HG02938 (cell line): ENCODE measurements around the gene KIAA0586.
"Not testable (repeated sequence)": the region's sequence is repeated elsewhere in the genome, so short reads cannot be mapped to it uniquely, and the experiment has no call there.

Experiments used
- ATAC-seq: cut with Tn5 transposase; IDR thresholded peaks from one replicate; pipeline ENCODE4 v1.9.1; 2021; ENCODE audit warnings: mild to moderate bottlenecking, moderate library complexity; ENCODE audit not compliant: unreplicated experiment

Gene KIAA0586

GRCh38 chr14:58427281-58428117 is at the start of gene KIAA0586, which contains the start of gene TIMM9:
TSS of gene KIAA0586 (plus strand) at chr14:58427719. CDS start at chr14:58428265, 546 bp downstream.
TSS of gene TIMM9 (minus strand) at chr14:58427531. CDS start at chr14:58411945, 15,586 bp downstream.
- peak; percentile 85 for ATAC-seq

DNA sequence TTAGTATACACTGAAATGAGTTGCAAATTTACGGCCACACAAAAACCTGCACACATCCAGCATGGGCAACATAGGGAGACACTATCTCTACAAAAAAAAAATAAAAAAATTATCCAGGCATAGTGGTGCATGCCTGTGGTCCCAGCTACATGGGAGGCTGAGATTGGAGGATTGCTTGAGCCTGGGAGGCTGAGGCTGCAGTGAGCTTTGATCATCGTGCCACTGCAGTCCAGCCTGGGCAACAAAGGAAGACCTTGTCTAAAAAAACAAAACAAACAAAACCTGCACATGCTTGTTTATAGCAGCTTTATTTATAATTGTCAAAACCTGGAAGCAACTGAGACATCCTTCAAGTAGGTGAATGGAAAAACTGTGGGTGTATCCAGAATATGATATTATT is 36.7 kb upstream of the KIAA0586 start:
- no peak for ATAC-seq

GRCh38 chr14:58395562-58395811 is 32.0 kb upstream of the KIAA0586 start:
- ATAC-seq: no peak

DNA sequence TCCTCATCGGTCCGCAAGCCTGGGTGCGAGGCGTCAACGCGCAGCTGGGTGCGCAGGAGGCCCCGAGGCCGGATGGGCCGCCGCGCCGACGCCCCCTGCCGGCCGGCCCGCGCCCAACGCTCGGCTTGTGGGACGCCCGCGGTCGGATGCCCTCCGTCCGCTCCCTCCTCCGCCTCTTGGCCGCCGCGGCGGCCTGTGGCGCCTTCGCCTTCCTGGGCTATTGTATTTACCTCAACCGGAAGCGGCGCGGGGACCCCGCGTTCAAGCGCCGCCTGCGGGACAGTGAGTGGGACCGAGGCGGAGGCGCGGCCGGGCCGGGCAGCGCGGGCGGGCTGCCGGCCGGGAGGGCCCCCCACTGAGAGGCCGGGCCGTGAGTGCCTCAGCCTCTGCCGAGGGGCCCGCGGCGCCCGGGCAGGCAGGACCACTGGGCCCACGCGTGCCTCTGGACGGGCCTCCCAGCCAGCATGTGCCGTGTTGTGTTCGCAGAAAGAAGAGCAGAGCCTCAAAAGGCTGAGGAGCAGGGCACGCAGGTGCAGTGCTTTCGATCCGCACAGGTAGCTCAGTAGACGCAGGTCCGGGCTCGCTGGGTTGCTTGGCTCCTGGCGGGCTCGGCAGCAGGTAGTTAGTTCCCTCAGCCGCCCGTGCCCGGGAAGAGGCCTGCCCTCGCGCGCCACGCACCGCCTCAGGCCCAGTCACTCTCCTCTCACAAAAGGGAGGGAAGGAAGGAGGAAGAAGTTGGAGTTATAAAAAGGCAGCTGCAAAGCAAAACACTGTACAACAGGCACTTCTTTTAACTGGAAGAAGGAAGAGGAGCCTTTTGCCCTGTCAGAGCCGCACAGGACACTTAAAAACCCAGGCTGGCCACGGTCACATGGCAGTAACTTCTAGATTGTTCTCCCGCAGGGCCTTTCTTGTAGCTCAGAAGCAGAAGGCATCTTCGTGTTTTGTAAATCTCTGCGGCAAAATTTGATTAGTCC is 31.4 kb upstream of the KIAA0586 start, which contains the start of gene TOMM20L:
TSS of gene TOMM20L (plus strand) at position 119 of the 977 bp plus-strand sequence. CDS start at position 147, 28 bp downstream.
- ATAC-seq: peak; percentile 83

GRCh38 chr14:58397156-58397555 is 30.4 kb upstream of the KIAA0586 start:
- no peak for ATAC-seq

- ATAC-seq: no peak
Measured at GRCh38 chr14:58398495-58398894, 29.0 kb upstream of the KIAA0586 start.

DNA sequence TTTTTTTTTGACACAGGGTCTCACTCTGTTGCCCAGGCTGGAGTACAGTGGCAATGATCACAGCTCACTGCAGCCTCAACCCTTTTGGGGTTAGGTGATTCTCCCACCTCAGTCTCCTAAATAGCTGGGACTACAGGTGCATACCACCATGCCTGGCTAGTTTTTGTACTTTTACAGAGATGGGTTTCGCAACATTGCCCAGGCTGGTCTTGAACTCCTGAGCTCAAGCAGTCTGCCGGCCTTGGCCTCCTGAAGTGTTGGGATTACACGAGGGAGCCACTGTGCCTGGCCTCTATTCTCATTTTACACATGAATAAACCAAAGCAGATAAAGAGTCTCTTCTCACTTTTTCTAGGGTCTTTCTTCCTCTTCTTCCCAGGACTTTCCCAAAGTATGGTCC is 28.6 kb upstream of the KIAA0586 start:
- ATAC-seq: no peak

GRCh38 chr14:58401587-58401986 is 25.9 kb upstream of the KIAA0586 start:
- ATAC-seq: no peak

- ATAC-seq: no peak
Measured at GRCh38 chr14:58408681-58409215, 18.8 kb upstream of the KIAA0586 start.

DNA sequence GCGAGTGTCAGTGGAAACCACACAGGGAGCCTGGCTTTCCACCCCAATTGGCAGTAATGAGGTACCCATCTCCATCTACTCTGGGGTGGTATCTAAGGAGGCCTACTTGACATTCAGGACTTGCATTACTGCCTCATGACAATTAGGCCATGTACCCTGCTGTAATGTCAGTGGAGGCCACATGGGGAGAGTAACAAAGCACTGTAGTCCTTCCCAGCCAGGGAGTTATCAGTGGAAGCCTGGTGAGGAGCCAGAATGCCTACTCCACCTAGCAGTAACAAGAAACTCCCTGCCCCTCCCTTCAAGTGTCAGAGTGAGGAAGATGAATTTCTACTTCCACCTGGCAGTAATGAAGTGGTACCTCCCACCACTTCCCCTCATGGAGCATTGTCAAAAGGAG is 12.7 kb upstream of the KIAA0586 start:
- no peak for ATAC-seq

DNA sequence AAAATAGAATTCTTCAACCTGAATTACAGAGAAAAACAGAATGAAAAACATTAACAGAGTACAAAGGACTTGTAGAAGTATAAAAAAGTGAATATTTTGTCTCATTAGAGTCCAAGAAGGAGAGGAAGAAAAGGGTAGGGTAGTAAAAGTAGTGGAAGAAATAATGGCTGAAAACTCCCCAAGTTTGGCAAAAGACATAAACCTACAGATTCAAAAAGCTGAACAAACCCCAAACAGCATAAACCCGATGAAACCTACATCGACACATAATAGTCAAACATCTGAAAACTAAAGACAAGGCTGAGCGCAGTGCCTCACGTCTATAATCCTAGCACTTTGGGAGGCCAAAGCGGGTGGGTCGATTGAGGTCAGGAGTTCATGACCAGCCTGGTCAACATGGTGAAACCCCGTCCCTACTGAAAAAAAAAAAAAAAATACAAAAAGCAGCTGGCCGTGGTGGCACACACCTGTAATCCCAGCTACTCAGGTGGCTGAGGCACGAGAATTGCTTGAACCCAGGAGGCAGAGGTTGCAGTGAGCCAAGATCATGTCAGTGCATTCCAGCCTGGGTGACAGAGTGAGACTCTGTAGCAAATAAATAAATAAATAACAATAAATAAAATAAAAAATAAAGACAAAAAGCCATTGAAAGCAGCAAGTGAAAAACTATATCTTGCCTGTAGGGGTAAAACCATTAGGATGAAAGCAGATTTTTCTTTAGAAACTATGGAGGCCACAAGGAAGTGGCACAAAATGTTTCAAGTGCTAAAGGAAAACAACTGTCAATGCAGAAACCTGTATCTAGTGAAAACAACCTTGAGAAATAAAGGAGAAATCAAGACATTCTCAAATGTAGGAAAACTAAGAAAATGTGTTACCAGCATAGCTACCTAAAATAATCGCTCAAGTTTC is 11.6 kb upstream of the KIAA0586 start:
- no peak for ATAC-seq

DNA sequence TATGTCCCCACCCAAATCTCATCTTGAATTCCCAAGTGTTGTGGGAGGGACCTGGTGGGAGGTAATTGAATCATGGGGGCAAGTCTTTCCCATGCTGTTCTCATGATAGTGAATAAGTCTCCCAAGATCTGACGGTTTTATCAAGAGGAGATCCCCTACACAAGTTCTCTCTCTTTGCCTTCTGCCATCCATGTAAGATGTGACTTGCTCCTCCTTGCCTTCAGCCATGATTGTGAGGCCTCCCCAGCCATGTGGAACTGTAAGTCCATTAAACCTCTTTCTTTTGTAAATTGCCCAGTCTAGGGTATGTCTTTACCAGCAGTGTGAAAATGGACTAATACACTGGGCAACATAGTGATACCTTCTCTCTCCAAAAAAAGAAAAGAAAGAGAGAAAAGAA is 10.6 kb upstream of the KIAA0586 start:
- not testable (repeated sequence) for ATAC-seq

DNA sequence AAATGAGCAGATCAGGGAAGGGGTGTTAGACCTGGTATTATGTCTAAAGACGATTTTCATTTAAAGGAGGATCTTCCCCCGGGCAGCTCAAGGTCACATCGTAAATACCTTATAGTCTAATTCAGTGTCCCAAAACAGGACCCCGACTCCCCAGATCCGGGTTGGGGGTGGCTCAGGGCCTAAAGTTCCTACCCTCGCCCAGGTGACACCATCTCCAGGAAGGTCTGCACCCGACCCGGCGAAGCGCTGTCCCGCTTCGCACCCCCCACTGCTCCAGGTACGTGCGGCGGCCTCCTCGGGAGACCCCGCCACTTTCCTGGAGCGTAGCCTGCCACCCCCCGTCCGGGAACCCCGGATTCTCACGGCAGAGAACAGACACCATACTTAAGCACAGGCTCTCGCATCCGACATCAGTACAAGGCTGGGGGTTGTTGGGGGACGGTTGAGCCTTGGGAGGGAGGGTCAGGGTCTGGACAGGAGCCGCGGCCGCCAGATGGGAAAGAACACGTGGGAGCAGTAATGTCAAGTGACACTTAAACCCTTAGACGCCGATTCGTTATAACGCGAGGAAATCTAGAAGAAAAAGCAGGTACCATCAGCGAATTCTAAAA is 744 bp upstream of the KIAA0586 start:
- ATAC-seq: peak; percentile 40

DNA sequence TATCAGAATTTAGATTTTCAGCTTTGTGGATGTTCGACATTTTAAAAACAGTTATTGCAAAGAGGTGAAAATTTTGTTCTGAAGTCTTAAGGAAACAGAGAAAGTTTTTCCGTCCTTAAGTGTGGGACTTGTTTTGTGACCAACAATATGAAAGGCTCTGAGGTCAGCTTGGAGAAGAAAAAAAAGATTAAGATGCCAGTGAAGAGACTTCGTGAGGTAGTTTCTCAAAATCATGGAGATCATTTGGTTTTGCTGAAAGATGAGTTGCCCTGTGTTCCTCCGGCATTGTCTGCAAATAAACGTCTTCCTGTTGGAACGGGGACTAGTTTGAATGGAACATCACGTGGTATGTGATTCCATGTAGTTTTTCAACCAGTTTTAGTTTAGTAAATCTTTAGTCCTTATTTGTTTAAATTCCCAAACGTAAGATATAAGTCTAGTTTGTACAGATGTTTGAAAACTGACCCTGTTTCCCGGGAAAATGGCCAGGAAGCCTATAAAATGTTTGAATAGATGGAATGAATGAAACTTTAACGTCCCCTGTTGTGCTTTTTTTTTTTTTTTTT is 682 bp downstream of the KIAA0586 start:
- no peak for ATAC-seq

DNA sequence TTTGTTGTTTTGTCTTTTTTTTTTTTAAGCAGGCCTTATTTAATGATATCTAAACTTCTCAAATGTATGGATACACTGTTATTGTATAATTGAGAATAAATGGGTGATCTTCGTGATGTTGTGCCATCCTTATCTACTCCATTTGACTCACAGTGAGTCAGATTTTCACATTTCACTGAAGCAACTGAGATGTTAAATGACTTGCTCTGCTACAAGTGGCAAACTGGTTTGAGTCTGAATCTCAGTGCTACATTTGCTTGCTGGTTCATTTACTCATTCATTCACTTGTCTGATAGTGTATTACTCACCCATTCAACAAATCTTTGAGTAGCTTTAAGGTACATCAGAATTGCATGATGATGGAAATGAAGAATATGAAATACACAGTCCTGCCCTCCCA is 2.6 kb downstream of the KIAA0586 start:
- no peak for ATAC-seq

- ATAC-seq: no peak
Measured at GRCh38 chr14:58439476-58439875, 12.0 kb downstream of the KIAA0586 start.

GRCh38 chr14:58444627-58445026 is 17.1 kb downstream of the KIAA0586 start:
- ATAC-seq: no peak

GRCh38 chr14:58455593-58456265 is 28.2 kb downstream of the KIAA0586 start:
- no peak for ATAC-seq

DNA sequence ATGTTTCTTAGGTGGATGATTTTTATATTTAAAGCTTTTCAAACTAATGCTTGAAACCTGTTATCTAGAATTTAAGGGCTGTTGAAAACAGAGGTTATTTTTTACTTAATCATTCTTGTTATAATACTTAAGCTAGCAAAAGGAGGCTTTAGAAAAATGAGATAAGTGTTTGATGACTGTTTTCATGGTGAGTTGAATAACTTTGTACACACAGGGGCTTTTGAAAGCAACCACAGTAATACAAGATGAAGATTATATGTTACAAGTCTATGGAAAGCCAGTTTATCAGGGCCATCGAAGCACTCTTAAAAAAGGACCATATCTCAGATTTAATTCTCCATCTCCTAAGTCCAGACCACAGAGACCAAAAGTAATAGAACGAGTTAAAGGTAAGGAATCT is 33.3 kb downstream of the KIAA0586 start:
- no peak for ATAC-seq
